PC-3 (cell line): ENCODE measurements around the gene ADAT3.

Source experiments
- CTCF ChIP-seq: fragments of 300-600 bp; sonication (generic); conservative IDR thresholded peaks from 2 replicates; pipeline ENCODE4 v1.5.1; 2017; ENCODE audit warnings: antibody characterized with exemption, low read depth, mild to moderate bottlenecking, low read length
- EZH2 ChIP-seq: fragments of 300-600 bp; sonication (generic); IDR thresholded peaks from one replicate; pipeline ENCODE4 v1.6.1; 2017; ENCODE audit warnings: antibody characterized with exemption, mild to moderate bottlenecking, low read length; ENCODE audit not compliant: unreplicated experiment

GRCh38 chr19:1952635-1953034 is 47.4 kb downstream of the ADAT3 start:
- TF ChIP-seq CTCF (no peak), EZH2 (no peak)
